GM19455 (cell line): ENCODE data around the gene KRT8.

ENCODE experiments used
- ATAC-seq: cut with Tn5 transposase; IDR thresholded peaks from one replicate; pipeline ENCODE4 v1.9.1; 2021; ENCODE audit not compliant: unreplicated experiment

Gene KRT8

DNA sequence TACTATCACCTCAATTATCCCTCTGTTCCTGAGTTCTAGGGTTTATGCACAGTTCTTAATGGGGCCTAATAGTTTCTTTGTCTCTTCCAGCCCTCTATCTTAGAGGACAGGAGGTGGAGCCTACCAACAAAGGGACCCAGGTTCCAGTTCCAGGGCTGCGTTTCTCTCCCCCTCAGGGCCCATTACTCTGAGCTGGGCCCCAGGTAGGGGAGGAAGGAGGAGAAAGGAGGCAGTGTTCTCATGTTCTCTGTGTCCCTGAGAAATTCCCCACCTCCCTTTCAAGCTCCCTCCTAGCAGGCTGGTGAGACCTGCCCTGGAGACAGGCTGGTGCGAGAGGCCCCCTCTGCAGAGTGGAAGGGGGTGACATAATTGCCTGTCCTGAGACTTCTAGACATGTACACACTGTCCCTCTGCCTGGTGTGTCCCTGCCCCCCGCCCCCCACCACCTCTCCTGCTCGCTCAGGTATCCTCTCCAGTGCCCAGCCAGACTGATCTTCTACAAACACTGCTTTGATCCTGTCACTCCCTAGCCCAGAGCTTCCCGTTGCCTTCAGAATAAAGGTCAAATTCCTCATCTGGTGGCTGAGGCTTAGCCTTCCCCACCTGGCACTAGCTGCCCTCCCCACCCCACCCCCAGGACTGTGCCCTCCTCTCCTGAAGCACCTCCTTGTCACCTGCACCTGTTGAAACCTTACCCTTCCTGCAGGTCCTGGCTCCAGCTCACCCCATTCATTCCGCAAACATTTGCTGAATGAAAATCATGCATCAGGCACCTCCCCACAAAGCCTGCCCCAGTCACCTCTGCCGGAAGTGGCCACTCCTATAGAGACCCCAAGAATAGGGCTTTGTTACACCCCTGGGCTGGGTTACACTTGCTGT is 21.1 kb upstream of the KRT8 start:
- ATAC-seq = no peak

DNA sequence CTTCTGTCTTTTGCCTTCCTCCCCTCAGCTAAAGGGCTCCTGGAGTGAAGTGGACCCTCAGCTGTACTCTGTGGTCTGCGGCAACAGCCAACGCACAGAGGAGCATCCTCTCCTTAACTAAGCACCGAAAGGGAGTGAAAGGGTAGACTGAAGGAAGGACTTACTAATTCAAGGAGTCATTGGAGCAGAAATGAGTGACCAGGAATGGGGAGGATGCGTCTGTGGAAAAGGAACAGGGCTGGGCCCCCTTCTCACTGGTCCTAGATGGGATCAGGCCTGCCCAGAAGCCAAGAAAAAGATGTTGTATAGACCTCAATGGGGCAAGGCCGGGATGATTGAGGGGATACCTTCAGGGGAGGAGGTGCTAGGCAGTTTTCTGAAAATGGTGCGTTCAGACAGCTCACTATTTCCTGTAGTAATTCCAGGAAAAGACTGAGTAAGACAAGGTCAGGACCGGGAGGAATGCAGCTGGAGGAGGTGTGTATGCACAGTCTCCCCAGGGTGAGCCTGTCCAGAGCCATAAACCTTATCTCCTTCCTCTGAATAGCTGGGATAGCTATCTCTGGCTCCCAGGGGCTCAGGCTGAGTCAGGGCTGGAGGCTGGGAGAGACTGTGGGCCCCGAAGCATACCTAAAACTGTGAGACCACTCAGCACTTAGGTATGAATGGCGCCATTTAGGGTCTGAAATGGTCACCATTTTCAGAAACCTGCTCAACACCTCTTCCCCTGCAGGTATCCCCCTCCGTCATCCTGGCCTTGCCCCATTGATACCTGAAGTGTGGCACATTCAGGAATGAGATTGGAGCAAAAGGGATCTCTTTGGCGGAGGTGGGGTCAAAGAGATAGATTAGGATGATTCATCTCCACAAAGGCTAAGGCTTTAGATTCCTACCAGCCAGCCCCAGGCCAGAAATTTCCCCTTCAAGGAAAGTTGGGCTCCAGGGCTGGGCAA is 20.2 kb upstream of the KRT8 start:
- no peak for ATAC-seq

DNA sequence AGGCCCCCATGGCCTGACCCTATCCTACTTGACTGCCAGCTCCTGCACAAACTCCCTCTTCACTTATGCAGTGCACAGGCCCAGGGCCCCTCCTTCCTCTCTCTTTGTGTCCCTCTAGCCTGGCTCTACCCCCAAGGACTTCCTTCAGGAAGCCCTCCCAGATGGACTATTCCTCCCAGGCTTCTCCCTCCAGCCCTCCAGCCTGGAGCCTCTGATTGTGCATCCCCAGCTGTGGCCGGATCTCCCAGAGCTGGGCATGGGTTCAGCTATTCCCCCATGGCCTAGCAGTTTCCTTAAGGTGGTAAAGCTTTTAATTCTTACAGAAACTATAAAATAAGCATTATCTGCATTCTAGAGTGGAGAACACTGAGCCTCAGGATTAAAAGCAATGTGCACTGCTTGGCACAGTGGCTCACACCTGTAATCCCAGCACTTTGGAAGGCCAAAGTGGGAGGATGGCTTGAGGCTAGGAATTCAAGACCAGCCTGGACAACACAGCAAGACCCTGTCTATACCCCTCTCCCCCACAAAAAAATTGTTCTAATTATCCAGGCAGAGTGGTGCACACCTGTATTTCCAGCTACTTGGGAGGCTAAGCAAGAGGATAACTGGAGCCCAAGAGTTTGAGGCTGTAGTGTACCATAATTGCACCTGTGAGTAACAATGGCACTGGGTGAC is 16.8 kb upstream of the KRT8 start:
- no peak for ATAC-seq

DNA sequence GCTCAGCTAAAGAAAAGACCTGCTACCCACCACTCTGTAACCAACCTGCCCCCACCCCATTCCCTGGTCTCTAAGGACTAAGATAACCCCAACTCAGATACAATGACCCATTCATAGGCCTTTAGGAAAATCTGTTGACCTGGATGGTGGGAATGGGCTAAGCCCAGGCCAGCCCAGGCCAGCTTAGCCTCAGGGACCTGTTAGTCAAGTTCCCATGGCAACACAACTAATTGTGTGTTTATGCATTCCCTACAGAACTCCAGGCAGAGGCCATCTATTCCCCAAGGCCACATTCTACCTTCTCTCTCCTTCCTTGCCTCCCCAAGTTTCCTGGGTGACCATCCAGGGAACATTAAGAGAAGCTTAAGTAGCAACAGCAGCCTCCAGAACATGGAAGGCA is 16.1 kb upstream of the KRT8 start:
- no peak for ATAC-seq

DNA sequence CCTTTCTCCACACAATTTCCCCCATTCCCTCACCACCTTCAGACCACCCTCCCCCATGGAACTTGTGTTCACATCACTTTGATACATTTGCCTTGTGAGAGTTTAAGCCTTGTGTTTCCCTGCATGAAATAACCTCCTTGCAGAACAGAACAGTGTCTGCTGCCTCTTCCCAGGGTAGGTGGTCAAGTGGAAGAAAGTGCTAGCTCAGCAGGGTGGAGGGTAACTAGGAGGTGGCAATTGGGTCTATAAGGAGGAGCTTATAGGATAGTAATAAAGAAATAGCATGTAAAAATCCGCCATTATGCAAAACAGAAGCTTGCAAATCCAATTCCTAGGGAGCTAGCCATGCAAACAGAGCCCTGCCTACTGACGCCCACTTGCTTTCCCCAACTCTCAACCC is 13.9 kb upstream of the KRT8 start:
- ATAC-seq = no peak

DNA sequence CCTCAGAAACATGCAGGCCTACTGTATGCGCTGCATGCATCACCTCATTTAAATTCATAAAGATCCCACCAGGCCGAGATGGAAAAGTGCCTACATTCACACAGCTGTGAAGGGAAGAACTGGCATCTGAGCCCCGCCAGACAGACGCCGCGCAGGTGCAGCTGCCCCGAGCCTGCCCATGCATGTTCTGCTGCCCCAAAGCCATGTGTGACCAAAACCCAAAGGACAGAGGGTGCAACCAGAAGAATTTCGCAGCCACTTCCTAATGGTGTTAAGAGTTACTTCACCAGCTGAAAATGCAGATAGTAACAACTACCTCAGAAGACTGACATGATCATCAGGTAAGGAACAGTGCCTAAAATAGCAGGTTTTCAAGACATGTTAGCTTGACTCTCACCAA is 13.5 kb upstream of the KRT8 start:
- ATAC-seq = no peak

DNA sequence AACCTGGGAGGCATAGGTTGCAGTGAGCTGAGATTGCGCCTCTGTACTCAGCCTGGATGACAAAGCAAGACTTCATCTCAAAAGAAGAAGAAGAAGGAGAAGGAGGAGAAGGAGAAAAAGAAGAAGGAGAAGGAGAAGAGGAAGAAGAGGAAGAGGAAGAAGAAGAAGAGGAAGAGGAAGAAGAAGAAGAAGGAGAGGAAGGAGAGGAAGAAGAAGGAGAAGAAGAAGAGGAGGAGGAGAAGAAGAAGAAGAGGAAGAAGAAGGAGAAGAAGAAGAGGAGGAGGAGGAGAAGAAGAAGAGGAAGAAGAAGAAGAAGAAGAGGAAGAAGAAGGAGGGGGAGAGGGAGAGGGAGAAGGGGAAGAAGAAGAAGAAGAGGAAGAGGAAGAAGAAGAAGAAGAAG is 12.9 kb upstream of the KRT8 start:
- ATAC-seq = no peak

DNA sequence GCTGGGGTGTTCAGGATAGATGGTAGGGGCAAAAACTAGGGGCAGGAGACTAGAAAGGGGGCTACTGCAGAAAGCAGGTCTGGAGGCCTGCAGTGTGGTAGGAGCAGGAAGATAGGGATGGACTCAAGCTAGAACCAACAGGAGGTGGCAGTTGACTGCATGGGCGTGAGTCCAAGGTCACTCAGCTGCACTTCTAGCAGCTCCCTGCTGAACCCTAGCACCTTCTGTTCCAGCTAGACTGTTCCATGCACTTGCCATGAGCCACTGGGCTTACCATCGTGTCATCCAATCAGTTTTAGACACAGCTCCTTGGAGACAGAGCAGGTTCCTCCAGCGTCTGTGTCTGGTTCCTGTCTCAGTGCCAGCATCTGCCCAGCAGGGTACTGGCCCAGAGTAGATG is 11.3 kb upstream of the KRT8 start:
- no peak for ATAC-seq

DNA sequence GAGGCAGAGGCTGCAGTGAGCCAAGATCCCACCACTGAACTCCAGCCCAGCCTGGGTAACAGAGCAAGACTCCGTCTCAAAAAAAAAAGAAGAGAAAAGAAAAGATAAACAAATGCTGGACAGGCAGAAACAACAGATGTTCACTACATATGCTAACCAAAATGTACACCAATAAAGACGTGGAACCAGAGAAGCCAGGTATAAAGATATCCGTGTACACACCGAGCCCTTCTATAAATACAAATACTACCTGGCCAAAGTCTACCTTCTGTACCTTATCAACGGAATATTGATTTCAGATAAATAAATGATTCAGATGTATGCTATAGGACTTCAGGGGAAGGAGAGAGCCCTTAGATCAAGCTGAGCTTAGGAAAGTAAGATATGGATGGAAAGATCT is 10.8 kb upstream of the KRT8 start:
- no peak for ATAC-seq

DNA sequence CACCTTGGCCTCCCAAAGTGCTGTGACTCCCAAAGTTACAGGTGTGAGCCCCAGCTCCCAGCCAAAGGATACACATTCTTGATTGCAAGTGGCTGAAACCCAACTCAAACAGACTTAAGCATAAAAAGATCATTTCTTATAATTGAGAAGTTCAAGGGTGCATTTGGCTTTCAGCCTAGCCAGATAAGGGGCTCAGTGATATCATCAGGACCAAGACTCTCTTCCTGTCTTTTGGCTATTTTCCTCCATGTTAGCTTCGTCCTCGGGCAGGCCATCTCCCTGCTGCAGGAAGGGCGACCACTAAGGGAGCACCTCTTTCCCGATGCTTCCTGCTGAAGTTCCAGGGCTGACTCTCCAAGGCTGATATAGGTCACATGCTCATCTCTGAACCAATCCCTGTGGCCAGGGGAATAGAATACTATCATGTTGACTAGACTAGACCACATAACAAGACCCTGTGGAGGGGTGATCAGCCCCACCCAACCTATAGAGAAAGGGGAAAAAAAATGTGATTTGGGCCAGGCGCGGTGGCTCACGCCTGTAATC is 9.8 kb upstream of the KRT8 start:
- no peak for ATAC-seq

DNA sequence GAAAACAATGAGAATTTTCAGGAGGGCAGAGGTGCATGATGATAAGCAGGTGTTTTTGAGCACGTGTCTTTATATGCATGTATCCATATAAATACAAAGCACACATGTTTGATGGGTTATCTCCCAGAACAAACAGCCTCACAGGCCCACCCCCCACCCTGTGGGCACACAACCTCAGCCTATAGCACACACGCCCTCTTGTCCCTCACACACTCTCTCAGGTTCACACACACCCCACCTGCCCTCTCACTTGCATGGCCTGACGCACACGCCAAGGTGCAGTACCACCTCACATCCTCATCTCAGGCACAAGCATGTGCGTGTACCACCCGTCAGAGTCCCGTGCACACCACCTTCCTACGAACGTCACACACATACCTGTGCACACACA is 8.6 kb upstream of the KRT8 start:
- ATAC-seq = no peak

DNA sequence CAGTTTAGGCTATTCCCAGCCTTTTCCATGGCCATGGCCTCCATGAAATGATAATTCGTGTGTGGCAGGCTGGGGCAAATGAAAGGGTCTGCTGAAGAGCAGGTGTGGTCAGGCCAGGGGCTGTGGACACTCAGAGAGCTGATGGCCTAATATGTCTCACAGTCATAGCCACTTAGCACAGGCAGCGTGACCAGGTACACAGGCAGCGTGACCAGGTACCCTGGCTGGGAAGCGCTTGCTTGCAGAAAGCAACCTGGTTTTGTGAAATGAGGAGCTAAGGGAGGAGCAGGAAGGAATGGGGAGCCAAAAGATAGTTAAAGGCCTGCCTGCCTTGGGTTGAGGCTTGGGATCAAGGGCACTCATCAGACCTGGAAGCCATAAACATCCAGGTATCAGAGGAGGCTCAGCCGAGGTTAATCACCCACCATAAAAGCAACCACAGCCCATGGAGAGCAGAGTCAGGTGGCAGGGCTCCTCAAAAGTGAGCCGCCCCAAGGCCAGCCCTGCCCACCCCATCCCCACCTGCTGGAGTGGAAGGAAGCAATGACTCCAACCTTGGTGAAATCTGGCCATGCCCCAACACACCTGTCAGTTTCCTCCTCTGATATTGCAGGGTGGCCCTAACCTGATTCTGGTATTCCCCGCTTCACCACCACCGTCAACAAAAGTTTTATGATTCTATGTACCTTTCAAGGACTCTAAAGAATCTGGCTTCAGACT is 8.0 kb upstream of the KRT8 start:
- ATAC-seq = no peak

DNA sequence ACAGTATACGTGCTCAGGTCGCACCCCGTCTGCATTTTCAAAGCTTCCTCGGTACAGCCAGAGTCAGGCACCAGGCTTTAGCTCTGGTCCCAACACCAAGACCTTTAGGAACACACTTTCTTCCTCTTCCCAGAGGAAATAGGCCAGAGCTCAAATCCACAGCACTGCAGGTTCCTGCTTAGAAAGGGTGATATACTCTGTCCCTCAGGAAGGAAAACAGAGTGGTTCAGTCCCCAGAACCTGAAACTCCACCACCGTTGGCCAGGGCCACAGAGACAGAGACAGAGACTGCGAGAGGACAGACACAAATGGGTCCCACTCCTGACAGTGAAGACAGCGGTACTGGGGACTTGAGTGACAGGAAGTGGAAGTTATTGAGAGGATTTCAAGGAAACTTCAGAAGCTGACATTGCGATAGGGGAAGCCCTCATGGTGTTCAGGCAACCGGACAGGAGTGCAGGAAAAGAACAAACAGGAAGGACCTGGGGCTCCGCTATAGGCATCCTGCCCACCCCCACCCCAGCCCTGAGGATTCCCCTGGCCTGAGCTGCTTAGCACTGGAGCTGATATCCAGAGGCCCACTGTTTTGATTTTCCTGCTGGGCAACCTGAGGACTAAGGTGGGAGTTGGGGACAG is 5.5 kb upstream of the KRT8 start:
- ATAC-seq = no peak

DNA sequence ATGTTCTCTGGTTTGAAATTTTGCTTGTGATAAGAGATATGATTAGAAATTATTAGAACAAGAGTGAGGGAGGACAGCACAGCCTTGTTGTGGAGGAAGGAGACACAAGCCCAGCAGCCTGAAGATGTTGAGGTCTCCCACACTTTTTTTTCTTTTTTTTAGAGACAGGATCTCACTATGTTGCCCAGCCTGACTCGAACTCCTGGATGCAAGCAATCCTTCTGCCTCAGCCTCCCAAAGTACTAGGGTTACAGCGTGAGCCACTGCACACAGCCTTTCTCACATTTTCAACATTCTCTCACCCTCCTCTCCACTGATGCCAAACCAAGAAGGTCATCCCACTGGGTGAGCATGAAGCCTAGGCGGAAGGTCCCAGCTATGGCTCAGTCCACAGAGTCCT is 4.9 kb upstream of the KRT8 start:
- no peak for ATAC-seq

DNA sequence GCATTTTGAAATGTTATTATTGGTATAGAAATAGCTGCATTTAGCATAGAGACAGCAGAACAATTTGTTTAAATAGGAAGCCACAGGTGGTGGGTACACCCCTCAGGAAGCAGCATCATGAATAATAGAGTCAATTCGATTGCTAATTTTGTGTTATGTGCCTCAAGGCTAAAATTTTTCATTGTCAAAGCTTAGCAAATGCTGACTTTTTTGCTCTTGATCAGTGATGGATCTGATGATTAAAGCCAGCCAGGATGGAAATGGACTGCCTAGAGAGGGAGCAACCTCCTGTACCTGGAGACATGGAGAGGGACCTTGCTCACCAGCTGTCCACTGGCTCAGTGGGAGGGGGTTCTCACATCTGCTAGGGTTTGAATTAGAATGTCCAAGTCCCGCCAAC is 4.5 kb upstream of the KRT8 start:
- no peak for ATAC-seq

DNA sequence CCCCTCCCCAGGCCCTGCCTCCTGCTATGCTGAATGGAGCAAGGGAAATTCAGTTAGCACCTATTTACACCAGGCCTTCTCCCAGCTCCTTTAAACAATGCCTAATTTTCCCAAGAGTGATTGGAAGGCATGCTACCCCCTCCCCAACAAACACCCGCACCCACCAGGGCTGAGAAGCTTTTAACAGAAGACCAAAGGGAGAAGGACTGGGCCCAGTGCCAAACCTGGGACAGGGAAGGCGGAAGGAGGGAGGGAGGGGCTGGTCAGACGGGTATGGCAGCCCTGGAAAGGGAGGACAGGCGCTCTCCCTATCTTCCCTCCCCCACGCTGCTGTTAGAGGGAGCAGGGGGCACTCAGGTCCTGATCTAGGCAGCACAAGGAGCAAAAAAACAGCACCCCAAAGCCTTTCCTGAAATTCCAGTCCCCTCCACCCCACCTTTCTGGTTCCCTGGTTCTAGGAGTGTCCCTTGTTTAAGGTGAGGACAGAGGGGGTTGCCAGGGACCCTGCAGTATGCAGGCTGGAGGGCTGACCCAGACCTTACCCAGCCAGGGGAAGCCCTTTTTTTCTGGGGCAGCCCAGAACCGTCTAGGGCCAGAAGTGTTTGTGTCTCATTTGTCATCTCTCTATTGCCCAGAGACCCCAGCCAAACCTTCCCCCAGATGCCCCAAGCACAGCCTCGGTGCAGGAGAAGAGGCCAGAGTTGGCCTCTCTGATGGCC is 2.4 kb upstream of the KRT8 start:
- no peak for ATAC-seq

DNA sequence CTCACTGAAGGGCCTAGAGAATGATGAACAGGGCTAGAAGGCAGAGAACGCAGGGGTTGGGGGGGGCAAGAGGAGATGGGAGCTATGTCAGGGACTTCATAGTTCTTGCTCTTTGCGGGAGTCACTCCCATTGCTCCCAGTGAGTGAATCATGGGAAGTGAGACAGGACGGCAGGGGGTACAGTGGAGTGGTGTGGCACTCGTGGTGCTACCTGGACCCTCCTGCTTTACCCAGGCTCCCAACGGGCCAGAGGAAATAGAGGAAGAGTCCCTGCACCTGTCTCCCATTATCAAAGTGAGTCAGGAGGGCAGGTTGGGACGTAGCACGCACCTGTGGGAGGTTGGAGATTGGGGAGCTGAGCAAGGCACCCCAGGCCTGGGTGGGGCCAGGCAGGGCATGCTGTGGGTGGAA is 1.3 kb upstream of the KRT8 start:
- no peak for ATAC-seq

DNA sequence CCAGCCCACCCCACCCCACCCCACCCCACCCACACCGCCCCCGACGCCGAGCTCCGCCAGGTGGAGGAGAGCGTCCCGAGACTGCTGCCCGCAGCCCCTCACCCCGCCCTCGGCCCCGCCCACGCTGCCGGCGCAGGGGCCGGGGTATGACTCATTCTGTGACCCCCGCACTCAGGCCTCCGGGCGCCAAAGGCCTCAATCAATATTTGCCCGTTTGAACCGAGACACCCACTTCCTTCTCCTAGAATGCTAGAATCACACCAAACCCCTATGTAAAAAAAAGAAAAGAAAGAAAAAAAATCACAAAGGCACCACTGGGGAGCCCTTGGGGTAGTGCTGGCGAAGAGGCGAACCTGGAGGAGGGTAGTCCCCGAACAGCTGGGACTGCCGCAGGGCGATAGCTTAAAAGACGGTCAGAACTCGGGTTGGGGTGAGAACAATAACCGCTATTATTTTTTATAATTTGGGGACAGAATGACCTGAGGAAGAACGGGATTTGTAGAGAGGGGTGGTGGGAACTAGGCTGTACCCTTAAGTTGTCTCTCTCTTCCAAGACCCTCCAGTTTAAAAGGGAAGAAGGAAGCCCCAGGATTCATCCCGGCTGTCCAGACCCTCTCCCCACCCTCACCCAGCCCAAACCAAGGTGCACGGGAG is 894 bp downstream of the KRT8 start:
- no peak for ATAC-seq

DNA sequence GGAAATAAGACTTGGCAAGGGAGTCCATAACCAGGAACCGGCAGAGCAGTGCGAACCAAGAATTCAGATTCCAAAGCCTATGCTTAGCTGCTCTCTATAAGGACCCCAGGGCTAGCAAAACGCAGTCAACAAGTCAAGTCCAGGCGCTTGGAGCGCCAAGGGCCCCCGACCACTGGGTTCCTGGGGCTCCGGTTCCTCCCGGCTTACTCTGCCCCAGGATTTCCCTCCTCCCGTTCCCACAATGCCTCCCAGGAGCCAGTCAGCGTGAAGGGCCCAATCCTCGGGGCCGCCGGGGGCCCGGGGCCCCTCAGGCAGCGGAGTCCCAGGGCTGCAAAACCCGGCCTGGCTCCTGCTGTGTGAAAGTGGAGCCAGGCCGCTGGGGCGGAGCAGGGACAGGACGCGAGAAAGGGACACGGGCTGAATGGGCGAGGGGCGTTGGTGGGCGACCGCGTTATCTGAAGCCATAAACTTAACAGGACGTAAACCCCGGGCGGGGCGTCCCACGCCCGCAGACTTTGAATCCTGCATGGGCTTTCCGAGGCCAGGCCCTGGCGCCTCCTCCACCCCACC is 1.5 kb downstream of the KRT8 start:
- ATAC-seq = no peak
